C4-2B (cell line): ENCODE measurements around the gene PLPP2.

ENCODE experiments used
- ZFX ChIP-seq: fragments of 450-650 bp; IDR thresholded peaks from 2 replicates; pipeline ENCODE4 v1.6.1; 2017
- TF ChIP-seq, protein P1 (sequence below): fragments of 450-650 bp; conservative IDR thresholded peaks from 2 replicates; pipeline ENCODE4 v1.5.1; 2017; ENCODE audit warnings: mild to moderate bottlenecking

DNA sequence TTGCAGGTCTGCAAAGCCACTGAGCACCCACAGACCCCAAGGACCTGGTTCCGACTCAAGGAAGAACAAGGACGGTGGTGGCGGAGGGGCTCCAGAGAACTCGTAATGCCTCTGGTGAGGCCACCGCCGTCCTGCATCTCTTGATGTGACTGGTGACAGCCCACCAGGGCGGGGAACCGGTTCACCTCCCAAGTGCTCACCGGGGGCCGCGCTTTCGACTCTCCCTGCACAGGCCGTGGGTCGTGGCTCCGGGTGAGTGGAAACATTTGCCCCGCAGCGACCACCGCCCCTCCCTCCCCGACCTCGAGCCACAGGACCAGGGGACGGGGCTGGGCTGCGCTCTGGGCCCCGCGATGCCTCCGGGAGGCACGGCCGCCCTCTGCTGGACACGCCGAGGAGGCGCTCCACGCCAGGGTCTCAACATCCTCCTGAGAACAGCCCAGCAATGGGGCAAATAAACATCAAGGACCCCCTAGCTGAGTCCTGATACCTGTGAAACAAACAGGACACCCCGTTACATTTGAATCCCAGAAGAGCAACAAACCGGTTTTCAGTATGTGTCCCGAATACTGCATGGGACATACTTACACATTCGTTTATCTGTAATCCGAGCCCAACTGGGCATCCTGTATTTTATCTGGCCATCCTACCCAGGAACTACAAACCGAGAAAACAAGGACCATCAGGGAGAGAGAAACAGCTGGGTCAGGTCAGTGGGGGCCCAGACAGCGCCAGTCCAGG lies 3.9 kb upstream of the PLPP2 start:
- TF ChIP-seq, protein P1, sequence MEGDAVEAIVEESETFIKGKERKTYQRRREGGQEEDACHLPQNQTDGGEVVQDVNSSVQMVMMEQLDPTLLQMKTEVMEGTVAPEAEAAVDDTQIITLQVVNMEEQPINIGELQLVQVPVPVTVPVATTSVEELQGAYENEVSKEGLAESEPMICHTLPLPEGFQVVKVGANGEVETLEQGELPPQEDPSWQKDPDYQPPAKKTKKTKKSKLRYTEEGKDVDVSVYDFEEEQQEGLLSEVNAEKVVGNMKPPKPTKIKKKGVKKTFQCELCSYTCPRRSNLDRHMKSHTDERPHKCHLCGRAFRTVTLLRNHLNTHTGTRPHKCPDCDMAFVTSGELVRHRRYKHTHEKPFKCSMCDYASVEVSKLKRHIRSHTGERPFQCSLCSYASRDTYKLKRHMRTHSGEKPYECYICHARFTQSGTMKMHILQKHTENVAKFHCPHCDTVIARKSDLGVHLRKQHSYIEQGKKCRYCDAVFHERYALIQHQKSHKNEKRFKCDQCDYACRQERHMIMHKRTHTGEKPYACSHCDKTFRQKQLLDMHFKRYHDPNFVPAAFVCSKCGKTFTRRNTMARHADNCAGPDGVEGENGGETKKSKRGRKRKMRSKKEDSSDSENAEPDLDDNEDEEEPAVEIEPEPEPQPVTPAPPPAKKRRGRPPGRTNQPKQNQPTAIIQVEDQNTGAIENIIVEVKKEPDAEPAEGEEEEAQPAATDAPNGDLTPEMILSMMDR = no peak; the same call in 1 of the 2 replicates
- no peak for TF ChIP-seq ZFX
